GM12872 (cell line): ENCODE results near the gene KCNK17.

Experiments
- CTCF ChIP-seq: IDR thresholded peaks from 3 replicates; pipeline ENCODE4 v1.5.1; 2011; ENCODE audit warnings: low read depth, mild to moderate bottlenecking, low read length, moderate library complexity; ENCODE audit not compliant: insufficient read depth

The KCNK17 gene

GRCh38 chr6:39341937-39342336, 27.7 kb upstream of the KCNK17 start:
- no peak for TF ChIP-seq CTCF

- no peak for TF ChIP-seq CTCF
These were observed 27.1 kb upstream of the KCNK17 start for GRCh38 chr6:39341352-39341751.

GRCh38 chr6:39339868-39340550, 25.8 kb upstream of the KCNK17 start:
- no peak for TF ChIP-seq CTCF

GRCh38 chr6:39339096-39339867, 25.1 kb upstream of the KCNK17 start:
- no peak for TF ChIP-seq CTCF

- TF ChIP-seq CTCF = no peak
These were observed 24.2 kb upstream of the KCNK17 start for GRCh38 chr6:39338397-39338796.

GRCh38 chr6:39335780-39336545, 21.7 kb upstream of the KCNK17 start:
- no peak for TF ChIP-seq CTCF

GRCh38 chr6:39333644-39334438, 19.6 kb upstream of the KCNK17 start:
- no peak for TF ChIP-seq CTCF
